A549 treated with dexamethasone at 1 μM for 4 hours (cell line): ENCODE data around the gene ADAP2. TPM values are rescaled to one million over a fixed set of nuclear protein-coding genes. Genes with fewer than 3 reads are reported as not detected.

ENCODE experiments used
- total RNA-seq: library from RNA; stranded (reverse); fragments of 200-300 nt; extraction: Qiagen RNA extraction; gene quantifications from 5 replicates; pipeline ENCODE4 v1.2.3, GENCODE V29; 2022

Gene ADAP2
- 2.8 to 3.6 TPM (median 3.5 TPM) in 5 replicates for total RNA-seq

GRCh38 chr17:30921544-30922196 lies at the start of gene ADAP2:
ADAP2 (plus strand) TSS chr17:30921945; CDS start chr17:30922015, 70 bp downstream.

GRCh38 chr17:30906101-30906911 lies 15.4 kb upstream of the ADAP2 start, which contains the start of gene TEFM:
TEFM (minus strand) TSS chr17:30906238; CDS start chr17:30906198, 40 bp downstream.

DNA sequence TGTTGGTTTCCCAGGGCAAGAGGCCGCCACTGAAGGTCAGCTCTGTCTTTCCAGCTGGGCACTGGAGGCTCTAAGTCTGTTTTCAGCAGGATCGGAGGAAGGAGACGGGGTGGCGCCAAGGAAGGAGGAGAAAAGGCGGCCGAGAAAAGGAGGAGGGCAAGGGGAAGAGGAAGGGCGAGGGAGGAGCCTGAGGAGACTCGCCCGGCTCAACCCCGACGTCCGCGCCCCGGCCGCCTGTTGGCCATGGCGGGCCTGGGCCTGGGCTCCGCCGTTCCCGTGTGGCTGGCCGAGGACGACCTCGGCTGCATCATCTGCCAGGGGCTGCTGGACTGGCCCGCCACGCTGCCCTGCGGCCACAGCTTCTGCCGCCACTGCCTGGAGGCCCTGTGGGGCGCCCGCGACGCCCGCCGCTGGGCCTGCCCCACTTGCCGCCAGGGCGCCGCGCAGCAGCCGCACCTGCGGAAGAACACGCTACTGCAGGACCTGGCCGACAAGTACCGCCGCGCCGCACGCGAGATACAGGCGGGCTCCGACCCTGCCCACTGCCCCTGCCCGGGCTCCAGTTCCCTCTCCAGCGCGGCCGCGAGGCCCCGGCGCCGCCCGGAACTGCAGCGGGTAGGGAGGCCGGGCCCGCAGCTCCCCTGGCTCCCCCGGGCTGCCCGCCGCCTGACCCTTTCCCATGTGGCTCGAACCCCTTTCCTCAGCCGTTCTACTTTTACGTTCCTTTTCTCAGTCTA lies 49.3 kb downstream of the ADAP2 start, which contains the start of gene RNF135:
Gene RNF135 (plus strand): TSS at position 209 of the 737 bp plus-strand sequence. CDS start 35 bp downstream, at position 244.

Other genes with a start within 250 kb of the ADAP2 start
- gene CRLF3, start 97.3 kb upstream of the ADAP2 start, total RNA-seq: 13.5 to 19.5 TPM (median 16.4 TPM) in 5 replicates
- 3.4 to 6.0 TPM (median 4.7 TPM) in 5 replicates for gene ATAD5, start 90.0 kb upstream of the ADAP2 start, total RNA-seq
- 16.8 to 27.8 TPM (median 18.0 TPM) in 5 replicates for gene TEFM, start 15.7 kb upstream of the ADAP2 start, total RNA-seq
- gene RNF135, start 49.1 kb downstream of the ADAP2 start, total RNA-seq: 20.9 to 23.6 TPM (median 22.6 TPM) in 5 replicates
- gene NF1, start 173.0 kb downstream of the ADAP2 start, total RNA-seq: 15.1 to 24.8 TPM (median 20.7 TPM) in 5 replicates